Activated naive CD8-positive, alpha-beta T cell treated with anti-CD3 and anti-CD28 coated beads, Interleukin-2, amount 50 U/mL, for 16 hours (primary cell): Measurements from ENCODE around the gene IL1B.
"Not testable (repeated sequence)": the region's sequence is repeated elsewhere in the genome, so short reads cannot be mapped to it uniquely, and the experiment has no call there.

Experiments used
- DNase-seq: peaks from one replicate; pipeline ENCODE4 v3.0.0-alpha.2; 2020; ENCODE audit warnings: low read depth, low spot score

IL1B gene

GRCh38 chr2:112850588-112850987 lies 14.0 kb upstream of the IL1B start:
- no peak for DNase-seq

GRCh38 chr2:112849956-112850355 lies 13.4 kb upstream of the IL1B start:
- no peak for DNase-seq

- no peak for DNase-seq
Measured at GRCh38 chr2:112848833-112849232, 12.3 kb upstream of the IL1B start.

GRCh38 chr2:112846031-112846430 lies 9.5 kb upstream of the IL1B start:
- no peak for DNase-seq

GRCh38 chr2:112843836-112844235 lies 7.3 kb upstream of the IL1B start:
- no peak for DNase-seq

GRCh38 chr2:112843288-112843687 lies 6.7 kb upstream of the IL1B start:
- DNase-seq, result no peak

- no peak for DNase-seq
Measured at GRCh38 chr2:112841295-112842044, 4.9 kb upstream of the IL1B start.

GRCh38 chr2:112840068-112840445 lies 3.5 kb upstream of the IL1B start:
- DNase-seq, result no peak

- DNase-seq, result no peak
Measured at GRCh38 chr2:112839407-112840067, 3.0 kb upstream of the IL1B start.

- DNase-seq, result no peak
Measured at GRCh38 chr2:112836163-112836560, 417 bp downstream of the IL1B start.

- no peak for DNase-seq
Measured at GRCh38 chr2:112835536-112836162, 930 bp downstream of the IL1B start.

GRCh38 chr2:112835061-112835501 lies 1.5 kb downstream of the IL1B start:
- no peak for DNase-seq

GRCh38 chr2:112834396-112835037 lies 2.1 kb downstream of the IL1B start:
- no peak for DNase-seq

- DNase-seq, result no peak
Measured at GRCh38 chr2:112833976-112834375, 2.6 kb downstream of the IL1B start.

- not testable (repeated sequence) for DNase-seq
Measured at GRCh38 chr2:112833639-112833931, 3.0 kb downstream of the IL1B start.

GRCh38 chr2:112832841-112833638 lies 3.5 kb downstream of the IL1B start:
- DNase-seq, result no peak

- DNase-seq, result no peak
Measured at GRCh38 chr2:112831946-112832840, 4.4 kb downstream of the IL1B start.

GRCh38 chr2:112831513-112831845 lies 5.1 kb downstream of the IL1B start:
- no peak for DNase-seq

- no peak for DNase-seq
Measured at GRCh38 chr2:112830682-112831512, 5.7 kb downstream of the IL1B start.
